ENCODE measurements around the gene AIP.
"Not testable (repeated sequence)": the region's sequence is repeated elsewhere in the genome, so short reads cannot be mapped to it uniquely, and the experiment has no call there.

AIP gene

DNA sequence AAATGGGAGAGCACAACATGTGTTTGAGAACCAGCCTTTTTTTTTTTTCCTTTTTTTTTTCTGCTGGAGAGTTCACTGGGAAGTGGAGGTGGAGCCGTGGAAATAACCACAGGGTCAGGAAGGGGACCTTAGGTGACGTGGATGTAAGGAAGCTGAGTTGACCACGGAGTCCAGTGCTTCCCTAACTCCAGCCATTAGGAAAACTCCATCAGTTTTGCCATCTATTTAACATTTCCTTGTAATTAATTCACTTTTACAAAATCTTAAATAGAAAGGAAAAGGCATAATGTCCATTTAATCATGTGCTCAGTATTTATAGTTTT is 27.2 kb downstream of the AIP start:
- no peak overlapping the region for H3K4me3 ChIP-seq (ENCODE audit: low read length)
- TF ChIP-seq, protein P1, sequence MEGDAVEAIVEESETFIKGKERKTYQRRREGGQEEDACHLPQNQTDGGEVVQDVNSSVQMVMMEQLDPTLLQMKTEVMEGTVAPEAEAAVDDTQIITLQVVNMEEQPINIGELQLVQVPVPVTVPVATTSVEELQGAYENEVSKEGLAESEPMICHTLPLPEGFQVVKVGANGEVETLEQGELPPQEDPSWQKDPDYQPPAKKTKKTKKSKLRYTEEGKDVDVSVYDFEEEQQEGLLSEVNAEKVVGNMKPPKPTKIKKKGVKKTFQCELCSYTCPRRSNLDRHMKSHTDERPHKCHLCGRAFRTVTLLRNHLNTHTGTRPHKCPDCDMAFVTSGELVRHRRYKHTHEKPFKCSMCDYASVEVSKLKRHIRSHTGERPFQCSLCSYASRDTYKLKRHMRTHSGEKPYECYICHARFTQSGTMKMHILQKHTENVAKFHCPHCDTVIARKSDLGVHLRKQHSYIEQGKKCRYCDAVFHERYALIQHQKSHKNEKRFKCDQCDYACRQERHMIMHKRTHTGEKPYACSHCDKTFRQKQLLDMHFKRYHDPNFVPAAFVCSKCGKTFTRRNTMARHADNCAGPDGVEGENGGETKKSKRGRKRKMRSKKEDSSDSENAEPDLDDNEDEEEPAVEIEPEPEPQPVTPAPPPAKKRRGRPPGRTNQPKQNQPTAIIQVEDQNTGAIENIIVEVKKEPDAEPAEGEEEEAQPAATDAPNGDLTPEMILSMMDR (IDR thresholded peaks at IDR 0.05; ENCODE audit: insufficient read depth, low read depth, low read length, missing control alignments), result no peak
- no peak for DNase-seq (ENCODE audit: low read depth)

DNA sequence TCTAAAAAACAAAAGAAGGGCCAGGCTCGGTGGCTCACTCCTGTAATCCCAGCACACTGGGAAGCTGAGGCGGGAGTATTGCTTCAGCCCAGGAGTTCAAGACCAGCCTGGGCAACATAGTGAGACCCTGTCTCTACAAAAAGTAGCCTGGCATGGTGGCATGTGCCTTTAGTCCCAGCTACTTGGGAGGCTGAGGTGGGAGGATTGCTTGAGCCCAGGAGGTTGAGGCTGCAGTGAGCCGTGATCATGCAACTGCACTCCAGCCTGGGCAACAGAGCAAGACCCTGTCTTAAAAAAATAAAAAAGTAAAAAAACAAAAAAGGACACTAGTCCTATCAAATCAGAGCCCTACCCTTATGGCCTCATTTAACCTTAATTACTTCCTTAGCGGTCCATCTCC is 28.7 kb downstream of the AIP start:
- not testable (repeated sequence) for H3K4me3 ChIP-seq (ENCODE audit: low read length); DNase-seq (ENCODE audit: low read depth)

DNA sequence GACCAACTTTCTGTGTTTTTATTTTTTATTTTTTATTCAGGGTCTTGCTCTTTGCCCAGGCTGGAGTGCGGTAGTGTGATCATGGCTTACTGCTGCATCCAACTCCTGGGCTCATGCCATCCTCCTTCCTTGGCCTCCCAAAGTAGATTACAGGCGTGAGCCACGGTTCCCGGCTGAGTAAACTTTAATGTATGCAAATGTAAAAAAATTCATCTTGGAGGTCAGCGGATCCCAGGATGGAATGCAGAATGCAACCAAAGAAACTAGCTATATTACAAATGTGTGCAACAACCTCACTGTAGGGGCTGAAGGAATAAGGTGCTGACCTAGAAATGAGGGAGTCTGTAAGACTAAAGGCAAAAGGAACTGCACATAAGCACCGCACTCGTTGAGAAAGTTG is 31.3 kb downstream of the AIP start:
- no peak for DNase-seq (ENCODE audit: low read depth)
- H3K4me3 ChIP-seq (ENCODE audit: low read length), result no peak overlapping the region
- TF ChIP-seq, protein P1 (IDR thresholded peaks at IDR 0.05; ENCODE audit: insufficient read depth, low read depth, low read length, missing control alignments), result no peak

DNA sequence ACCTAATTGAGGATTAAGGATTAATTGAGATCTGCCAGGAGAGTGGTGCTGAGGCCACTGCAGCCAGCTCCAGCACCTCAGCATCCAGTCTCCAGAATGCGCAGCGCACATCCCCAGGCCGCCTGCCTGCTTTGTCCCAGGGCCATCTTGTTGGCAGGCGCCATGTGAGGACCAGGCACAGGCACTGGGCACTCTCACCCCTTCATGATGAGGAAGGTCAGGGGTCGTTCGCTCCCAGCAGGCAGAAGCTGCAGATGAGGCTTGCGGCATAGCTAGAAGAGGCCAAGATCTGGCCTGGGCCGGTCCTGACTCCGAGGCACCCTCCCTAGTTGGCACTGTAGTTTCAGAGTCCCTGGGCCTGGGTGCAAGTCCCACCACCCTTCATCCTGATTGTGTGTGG is 34.0 kb downstream of the AIP start:
- H3K4me3 ChIP-seq (ENCODE audit: low read length), result no peak overlapping the region
- TF ChIP-seq, protein P1 (IDR thresholded peaks at IDR 0.05; ENCODE audit: insufficient read depth, low read depth, low read length, missing control alignments), result no peak
- no peak for DNase-seq (ENCODE audit: low read depth)

DNA sequence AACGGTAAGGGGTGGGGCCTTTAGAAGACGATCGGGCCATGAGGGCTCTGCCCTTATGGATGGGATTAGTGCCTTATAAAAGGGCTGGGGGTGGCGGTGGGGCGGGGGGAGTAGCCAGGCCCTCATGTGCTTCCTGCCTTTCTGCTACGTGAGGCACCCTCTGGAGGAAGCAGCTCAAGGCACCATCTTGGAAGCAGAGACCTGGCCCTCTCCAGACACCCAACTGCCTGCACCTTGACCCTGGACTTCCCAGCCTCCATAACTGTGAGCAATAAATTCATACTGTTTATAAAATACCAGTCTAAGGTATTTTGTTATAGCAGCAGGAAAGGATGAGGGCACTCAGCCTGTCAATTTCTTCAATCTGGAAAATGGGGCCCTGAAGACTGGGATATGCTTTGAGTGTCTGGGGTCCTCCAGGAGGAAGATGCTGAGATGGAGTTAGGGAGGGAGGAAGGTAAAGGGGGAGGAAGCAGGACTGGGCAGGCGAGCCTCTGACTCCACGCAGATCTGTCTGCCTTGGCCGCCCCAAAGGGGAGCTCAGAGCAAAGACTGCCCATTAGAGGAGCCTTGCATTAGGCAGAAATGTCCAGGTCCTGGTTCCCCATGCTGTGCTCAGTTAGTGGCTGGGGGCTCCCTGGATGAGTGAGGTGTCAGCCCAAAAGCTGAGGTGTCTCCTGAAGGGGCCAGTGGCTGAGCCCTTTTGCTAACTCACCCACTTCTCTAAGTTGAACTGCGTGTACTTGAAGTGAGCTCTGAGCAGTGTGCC is 35.1 kb downstream of the AIP start:
- TF ChIP-seq, protein P1 (IDR thresholded peaks at IDR 0.05; ENCODE audit: insufficient read depth, low read depth, low read length, missing control alignments), result no peak
- H3K4me3 ChIP-seq (ENCODE audit: low read length), result no peak overlapping the region

DNA sequence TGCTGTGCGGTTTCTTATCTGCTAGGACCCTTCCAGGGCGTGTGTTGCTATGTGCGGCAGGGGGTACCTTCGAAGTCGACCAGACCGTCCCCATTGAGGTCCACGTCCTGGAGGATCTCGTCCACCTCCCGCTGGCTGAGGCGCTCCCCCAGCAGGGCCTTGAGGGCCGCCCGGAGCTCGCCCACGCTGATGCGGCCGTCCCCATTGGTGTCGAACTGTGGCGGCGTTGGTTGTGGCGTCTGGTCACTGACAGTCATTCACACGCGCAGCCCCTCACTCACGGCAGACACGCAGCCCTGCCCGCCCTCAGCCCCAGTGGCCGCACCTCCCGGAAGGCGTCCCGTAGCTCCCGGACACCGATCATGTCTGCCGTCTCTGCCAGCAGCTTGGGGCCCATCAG is 36.9 kb downstream of the AIP start:
- no peak for DNase-seq (ENCODE audit: low read depth)
- no peak overlapping the region for H3K4me3 ChIP-seq (ENCODE audit: low read length)
- TF ChIP-seq, protein P1 (IDR thresholded peaks at IDR 0.05; ENCODE audit: insufficient read depth, low read depth, low read length, missing control alignments), result no peak

More for the DNA sequence above, 35.1 kb downstream of the AIP start:
- DNase-seq (ENCODE audit: low read depth), result no peak

DNA sequence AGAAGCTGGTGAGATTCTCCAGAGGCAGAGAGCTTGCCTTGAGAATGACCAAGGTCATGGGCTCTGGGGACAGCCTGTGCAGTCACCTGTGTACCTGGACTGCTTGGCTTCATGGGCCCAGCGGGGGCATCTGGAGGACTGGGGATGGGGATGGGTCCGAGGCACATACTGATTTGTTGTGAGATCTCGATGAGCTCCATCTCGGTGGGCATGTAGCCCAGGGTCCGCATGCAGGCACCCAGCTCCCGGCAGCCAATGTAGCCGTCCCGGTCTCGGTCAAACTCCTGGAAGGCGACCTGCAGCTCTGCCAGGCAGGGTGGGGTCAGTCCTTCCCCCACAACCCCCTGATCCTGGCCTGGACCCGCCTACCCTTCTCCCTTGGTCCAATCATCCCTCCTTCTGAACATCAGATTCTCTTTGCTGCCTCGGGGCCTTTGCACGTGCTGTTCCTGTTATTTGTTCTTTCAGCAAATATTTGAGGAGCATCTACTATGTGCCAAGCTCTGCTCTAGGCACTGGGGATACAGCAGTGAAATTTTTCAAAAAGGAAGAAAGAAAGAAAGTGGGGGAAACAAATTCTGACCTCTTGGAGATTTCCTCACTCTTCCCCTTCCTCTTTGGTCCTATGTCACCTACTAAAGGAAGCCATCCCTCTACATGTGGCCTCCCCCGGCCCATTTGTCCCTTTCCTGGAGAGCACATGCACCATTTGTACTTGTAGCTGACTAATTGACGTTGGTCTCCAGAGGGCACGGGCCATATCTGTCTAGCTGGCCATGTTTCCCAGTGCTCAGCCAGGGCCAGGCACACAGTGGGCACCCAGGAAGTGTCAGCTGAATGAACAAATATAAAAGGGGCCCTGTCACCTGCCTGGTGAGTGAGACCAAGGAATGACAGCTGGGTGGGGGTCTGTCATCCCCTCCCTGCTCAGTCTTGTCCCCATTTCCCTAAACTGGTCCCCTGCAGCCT is 38.3 kb downstream of the AIP start:
- TF ChIP-seq, protein P1 (IDR thresholded peaks at IDR 0.05; ENCODE audit: insufficient read depth, low read depth, low read length, missing control alignments), result no peak
- no peak for DNase-seq (ENCODE audit: low read depth)
- no peak overlapping the region for H3K4me3 ChIP-seq (ENCODE audit: low read length)

All from epithelial cell of esophagus (primary cell).